NCI-H1694 treated with DMSO at 0.1 percent for 48 hours (cell line): ENCODE measurements around the gene NCKAP1.
"Not testable (repeated sequence)": the region's sequence is repeated elsewhere in the genome, so short reads cannot be mapped to it uniquely, and the experiment has no call there.

Source experiments
- DNase-seq: peaks from one replicate; lab custom pipeline; 2025; lab: John Stamatoyannopoulos, UW

Gene NCKAP1

DNA sequence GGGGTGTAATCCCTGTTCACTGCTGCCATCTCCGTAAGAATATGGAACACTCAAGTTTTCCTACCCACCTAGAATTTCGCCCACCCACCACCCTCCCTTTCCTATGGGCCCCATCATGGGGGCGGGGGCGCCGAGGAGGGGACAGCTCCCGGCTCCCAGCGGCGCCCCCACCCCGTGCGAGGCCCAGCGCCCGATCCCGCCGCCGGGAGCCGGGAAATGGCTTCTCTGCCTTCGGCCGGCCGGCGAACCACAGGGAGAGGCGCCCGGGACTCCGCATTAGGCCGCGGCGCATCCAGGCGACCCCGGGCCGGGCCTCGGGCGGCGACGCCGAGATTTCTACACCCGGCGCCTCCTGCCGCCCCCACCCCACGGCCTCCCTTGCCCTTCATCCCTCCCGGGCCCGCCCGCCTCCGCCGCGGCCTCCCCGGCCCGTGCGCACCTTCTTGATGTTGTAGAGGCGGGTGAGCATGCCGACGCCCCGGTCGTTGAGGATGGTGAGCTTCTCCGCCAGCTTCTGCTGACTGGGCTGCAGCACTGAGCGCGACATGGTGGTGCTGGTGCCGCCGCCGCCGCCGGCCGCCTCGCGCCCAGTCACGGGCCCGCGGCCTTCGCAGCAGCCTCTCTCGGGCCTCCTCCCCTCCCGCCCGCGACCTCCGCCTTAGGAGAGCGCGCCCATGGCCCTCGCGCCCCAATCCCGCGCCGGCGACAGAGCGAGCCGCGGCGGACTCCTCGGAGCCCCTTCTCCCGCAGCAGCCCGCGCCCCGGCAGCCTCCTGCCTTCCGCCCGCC, 510 bp downstream of the NCKAP1 start:
- DNase-seq, result peak; percentile 63

DNA sequence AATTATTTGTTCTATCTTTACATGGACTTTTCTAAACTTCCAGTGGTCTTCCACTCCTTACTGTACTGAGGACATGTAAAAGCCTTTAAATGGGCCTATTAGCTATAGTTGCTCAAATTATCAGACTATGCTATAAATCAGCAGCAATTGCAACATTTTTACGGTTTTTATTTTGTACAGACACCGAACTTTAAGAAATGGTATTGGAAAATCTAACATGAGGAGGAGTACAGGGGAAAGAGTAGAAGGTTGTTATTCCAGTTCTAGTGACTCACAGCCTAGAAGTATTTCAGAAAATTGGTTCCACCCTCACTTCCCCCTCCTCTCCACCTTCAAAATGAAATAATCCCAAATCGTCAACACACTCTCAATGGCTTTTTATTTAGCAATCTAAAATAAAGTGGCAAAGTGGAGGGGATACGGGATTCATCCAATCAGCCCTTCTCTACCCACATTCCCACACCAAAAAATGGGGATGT, 1.1 kb downstream of the NCKAP1 start:
- DNase-seq, result no peak

- DNase-seq, result no peak
These were observed 2.1 kb downstream of the NCKAP1 start for GRCh38 chr2:183035954-183036669.

DNA sequence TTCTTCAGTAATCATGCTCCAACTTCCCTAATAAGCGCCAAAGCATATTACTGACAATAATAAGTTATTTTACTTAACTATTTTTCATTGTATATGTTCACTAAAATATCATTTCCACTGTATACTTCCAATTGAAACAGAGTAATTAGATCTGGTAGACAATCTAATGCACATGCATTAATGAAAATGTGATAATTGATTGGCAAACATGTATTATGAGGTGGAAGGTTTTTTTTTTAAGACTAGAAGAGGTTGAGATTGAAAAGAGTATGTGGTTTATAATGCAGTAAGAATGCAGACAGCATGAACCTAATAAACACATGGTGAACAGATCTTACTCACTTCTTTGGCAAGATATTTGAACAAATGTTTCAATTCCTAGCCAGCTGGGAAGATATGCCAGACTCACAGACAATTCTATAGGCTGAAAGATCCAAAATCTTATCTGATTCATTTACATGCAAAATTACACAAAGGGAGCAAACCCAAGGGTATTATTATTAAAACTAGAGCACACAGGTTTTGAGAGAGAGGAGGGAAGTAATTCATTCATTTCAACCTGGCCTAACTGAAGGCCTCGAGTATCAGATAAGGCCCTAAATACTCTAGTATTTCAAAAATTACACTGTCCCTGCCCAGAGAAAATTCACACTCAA, 2.8 kb downstream of the NCKAP1 start:
- DNase-seq, result no peak

- no peak for DNase-seq
These were observed 3.5 kb downstream of the NCKAP1 start for GRCh38 chr2:183034806-183035205.

DNA sequence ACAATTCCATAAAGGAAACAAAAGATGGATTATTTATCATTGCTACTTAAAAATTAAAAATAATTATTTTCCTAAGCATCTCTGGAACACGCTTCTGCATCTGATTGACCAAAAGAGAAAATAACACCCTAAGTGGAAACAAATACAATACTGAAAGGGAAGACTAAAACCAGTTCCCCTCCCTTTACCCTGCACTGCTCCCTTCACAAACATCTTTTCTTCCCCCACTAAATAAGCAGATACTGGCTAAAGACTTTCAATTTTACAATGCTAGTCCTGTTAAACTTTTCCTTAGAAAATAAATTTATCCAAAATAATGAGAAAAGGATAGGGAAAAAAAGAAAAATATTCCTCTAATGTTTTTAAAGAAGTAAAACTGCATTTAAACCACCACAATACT, 4.3 kb downstream of the NCKAP1 start:
- DNase-seq, result no peak

GRCh38 chr2:183031911-183032794, 6.1 kb downstream of the NCKAP1 start:
- DNase-seq, result no peak

- DNase-seq, result no peak
These were observed 9.0 kb downstream of the NCKAP1 start for GRCh38 chr2:183029219-183029618.

DNA sequence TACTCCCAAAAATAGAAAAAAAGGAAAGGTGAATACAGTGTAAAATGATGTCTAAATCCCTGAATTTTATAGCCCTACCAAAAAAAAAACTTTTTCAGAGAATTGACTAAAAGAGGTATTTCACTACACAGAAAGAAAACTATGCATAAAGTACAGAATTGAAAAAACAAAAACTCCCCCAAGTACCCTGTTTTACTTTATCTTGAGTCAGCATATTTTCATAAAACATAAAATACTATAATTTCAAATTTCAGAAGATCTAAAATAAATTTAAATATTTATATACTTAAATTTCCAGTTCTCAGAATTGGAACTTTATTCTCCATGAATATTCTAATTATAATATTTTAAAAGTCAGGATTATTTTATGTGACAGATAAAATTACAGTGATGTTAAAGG, 10.1 kb downstream of the NCKAP1 start:
- no peak for DNase-seq

DNA sequence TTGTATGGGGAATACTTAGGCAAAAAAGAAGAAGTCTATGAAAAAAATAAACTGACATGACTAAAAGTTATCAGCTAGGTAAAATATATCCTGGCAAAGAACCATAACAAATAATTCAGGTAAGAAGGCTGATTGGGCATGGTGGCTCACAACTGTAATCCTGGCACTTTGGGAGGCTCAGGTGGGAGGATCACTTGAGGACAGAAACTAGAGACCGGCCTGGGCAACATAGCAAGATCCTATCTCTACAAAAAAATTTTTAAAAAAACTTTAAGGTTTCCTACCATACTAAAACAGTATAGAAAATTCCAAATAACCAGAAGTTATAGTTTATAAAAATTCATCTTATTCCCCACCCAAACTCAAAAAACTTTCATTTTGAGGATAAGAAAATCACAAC, 10.8 kb downstream of the NCKAP1 start:
- DNase-seq, result no peak

- DNase-seq, result no peak
These were observed 11.8 kb downstream of the NCKAP1 start for GRCh38 chr2:183026424-183026823.

DNA sequence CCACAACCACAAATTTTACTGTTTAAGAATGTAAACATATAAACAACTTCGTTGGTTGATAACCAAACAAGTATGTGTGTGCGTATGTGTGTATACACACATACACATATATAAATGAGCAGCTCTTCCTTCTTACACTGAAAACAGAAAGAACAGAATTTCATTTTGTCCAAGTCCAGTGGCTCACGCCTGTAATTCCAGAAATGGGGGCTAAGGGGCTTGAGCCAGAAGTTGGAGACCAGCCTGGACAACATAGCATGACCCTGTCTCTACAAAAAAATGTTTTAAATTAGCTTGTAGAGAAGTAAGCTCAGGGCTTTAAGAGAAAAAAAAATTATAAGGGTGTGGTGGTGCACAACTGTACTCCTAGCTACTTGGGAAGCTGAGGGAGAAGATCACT, 12.3 kb downstream of the NCKAP1 start:
- DNase-seq, result no peak

- no peak for DNase-seq
These were observed 13.7 kb downstream of the NCKAP1 start for GRCh38 chr2:183024339-183025095.

DNA sequence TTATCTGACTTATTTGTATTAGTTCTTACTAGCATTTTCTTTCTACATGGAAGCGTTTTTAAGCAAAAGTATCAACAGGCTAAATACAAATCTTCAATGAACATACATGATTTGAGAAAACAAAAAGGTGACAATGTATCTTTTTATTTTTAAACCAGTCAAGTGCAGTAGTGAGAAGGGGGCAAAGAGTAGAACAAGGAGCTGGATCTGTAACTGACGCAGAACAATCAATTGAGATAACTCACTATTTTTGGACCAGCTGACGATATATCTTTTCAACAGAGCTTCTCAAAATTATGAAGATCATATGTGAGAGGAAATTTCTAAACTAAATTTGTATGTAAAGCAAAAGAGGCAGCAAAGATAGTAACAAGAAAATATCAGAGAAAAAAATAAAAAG, 15.5 kb downstream of the NCKAP1 start:
- no peak for DNase-seq

DNA sequence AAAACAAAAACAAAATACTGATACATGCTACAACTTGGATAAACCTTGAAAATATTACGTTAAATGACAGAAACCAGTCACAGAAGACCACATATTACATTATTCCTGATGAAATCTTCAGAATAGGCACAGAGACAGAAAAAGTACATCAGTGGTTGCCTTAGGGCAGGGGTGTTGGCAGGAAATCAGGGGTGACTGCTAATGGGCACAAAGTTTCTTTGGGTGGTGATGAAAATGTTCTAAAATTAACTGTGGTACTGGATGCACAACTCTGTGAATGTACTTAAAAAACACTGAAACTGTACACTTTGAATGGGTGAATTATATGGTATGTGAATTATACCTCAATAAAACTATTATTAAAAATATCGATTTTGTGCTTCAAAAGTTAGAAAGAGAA, 16.6 kb downstream of the NCKAP1 start:
- DNase-seq, result no peak

DNA sequence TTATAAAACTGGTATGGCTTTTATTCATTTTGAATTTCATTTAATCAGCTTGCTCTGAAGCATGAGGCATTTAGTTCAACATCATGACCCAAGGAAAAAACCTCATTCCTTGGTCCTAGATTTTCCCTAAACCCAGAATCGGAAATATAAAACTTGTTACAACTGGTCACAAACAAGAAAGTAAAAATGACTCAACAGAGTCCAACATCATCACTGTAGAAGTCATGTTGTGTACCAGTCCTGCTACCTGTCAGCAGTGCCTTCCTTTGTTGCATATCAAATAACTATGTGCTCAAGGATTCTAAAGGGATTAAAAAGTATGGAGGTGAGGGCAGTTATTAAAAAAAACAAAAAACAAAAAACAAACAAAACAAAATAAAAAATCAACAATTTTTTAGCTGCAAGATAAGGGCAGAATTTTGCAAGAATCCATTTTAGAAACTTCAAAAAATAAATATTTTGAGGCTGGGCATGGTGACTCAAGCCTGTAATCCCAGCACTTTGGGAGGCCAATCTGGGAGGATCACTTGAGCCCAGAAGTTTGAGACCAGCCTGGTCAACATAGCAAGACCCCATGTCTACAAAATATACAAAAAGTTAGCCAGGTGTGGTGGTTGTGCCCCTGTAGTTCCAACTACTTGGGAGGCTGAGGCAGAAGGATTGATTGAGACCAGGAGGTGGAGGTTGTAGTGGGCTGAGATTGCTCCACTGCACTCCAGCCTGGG, 18.4 kb downstream of the NCKAP1 start:
- DNase-seq, result no peak

- DNase-seq, result not testable (repeated sequence)
These were observed 20.4 kb downstream of the NCKAP1 start for GRCh38 chr2:183017845-183018244.

GRCh38 chr2:183014005-183014404, 24.3 kb downstream of the NCKAP1 start:
- no peak for DNase-seq

- no peak for DNase-seq
These were observed 26.5 kb downstream of the NCKAP1 start for GRCh38 chr2:183011743-183012142.

- no peak for DNase-seq
These were observed 28.1 kb downstream of the NCKAP1 start for GRCh38 chr2:183010112-183010511.
